HFF-Myc (cell line): Measurements from ENCODE around the gene OLFM2.

ENCODE experiments used
- DNase-seq: peaks from one replicate; pipeline ENCODE4 v3.0.0-alpha.2; 2011; ENCODE audit warnings: low read depth; ENCODE audit errors: extremely low read depth
- H3K4me3 ChIP-seq: replicated peaks from 2 replicates; pipeline ENCODE4 v1.5.1; 2011; ENCODE audit warnings: low read depth, mild to moderate bottlenecking, control low read depth, low read length
- TF ChIP-seq, protein P1 (sequence below): IDR thresholded peaks from 2 replicates; pipeline ENCODE4 v1.5.1; 2012; ENCODE audit warnings: mild to moderate bottlenecking, low read depth, low read length, control low read depth; ENCODE audit errors: missing control alignments

OLFM2 gene

GRCh38 chr19:9910625-9911024, 25.7 kb downstream of the OLFM2 start:
- DNase-seq = no peak
- no peak overlapping the region for H3K4me3 ChIP-seq
- TF ChIP-seq, protein P1, sequence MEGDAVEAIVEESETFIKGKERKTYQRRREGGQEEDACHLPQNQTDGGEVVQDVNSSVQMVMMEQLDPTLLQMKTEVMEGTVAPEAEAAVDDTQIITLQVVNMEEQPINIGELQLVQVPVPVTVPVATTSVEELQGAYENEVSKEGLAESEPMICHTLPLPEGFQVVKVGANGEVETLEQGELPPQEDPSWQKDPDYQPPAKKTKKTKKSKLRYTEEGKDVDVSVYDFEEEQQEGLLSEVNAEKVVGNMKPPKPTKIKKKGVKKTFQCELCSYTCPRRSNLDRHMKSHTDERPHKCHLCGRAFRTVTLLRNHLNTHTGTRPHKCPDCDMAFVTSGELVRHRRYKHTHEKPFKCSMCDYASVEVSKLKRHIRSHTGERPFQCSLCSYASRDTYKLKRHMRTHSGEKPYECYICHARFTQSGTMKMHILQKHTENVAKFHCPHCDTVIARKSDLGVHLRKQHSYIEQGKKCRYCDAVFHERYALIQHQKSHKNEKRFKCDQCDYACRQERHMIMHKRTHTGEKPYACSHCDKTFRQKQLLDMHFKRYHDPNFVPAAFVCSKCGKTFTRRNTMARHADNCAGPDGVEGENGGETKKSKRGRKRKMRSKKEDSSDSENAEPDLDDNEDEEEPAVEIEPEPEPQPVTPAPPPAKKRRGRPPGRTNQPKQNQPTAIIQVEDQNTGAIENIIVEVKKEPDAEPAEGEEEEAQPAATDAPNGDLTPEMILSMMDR = no peak

DNA sequence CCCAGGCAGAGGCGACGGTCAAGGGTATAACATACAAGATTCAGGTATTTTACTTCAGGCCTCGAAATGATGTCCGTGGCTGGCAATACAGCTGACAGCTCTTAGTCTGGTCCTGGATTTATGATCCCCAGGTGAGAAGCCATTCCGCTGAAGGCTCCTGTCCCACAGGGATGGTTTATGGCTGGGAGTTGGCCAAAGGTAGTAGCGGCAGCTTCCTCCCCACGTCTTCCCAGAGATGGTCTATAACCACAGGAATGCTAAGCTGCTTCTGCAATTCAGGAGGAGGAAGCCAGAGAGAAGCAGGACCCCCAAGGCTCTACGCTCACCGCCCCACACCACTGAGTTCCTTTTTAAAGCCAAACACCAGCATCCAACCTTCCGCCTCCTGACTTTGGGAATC, 27.1 kb downstream of the OLFM2 start:
- no peak overlapping the region for H3K4me3 ChIP-seq
- TF ChIP-seq, protein P1 = no peak
- DNase-seq = no peak

DNA sequence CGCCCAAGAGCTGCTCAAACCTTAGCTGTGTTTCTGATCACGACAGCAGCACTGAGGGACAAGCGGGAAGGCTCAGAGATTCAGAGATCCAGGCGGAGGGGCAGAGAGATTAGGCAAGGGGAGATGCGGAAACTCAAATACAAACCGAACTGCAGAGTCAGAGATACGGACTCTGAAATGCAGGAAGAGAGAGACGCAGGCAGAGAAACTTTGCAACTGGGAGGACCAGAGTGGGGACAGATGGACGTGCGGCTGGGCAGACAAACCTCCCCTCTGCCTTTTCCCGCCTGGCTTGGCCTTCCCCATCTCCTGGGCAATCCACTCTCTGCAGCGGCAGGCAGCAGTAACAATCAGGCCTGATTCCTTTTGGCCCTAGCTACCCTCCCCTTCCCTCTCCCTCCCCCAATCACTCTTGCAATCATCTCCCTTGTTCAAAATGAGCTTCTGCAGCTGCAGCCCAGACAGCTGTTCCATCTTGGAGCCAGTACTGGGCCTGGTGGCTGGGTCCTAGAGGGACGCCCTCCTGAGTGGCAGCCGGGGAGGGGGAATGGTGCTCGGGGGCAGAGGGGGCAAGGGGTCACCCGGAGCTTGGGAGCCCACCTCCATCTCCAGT, 29.7 kb downstream of the OLFM2 start:
- TF ChIP-seq, protein P1 = no peak
- DNase-seq = no peak
- H3K4me3 ChIP-seq = no peak overlapping the region

GRCh38 chr19:9903336-9903735, 33.0 kb downstream of the OLFM2 start:
- no peak for DNase-seq
- TF ChIP-seq, protein P1 = no peak
- no peak overlapping the region for H3K4me3 ChIP-seq

DNA sequence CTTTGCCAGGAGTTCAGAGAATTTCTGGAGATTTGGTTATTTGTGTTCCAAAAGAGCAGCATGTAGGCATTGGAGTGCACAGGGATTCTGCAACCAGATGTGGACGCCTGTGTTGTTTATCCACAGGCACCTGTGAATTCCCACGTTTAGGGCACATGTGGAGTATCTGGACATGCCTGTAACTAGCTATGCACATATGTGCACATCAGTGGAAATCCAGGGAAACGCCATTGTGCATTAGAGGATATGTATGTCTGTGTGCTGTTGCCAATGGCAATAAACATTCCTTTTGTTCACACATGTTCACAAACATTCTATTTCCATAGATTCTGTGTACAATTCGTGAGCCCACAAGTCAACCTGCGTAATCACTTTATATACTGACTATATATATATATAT, 34.7 kb downstream of the OLFM2 start:
- TF ChIP-seq, protein P1 = no peak
- DNase-seq = no peak
- H3K4me3 ChIP-seq = no peak overlapping the region

GRCh38 chr19:9901020-9901419, 35.3 kb downstream of the OLFM2 start:
- no peak for DNase-seq
- TF ChIP-seq, protein P1 = no peak
- H3K4me3 ChIP-seq = no peak overlapping the region
